GM21381 (cell line): Measurements from ENCODE around the gene IPO4.
"Not testable (repeated sequence)": the region's sequence is repeated elsewhere in the genome, so short reads cannot be mapped to it uniquely, and the experiment has no call there.

Experiments
- ATAC-seq: cut with Tn5 transposase; IDR thresholded peaks from one replicate; pipeline ENCODE4 v1.9.1; 2021; ENCODE audit warnings: mild to moderate bottlenecking, moderate library complexity; ENCODE audit not compliant: unreplicated experiment

The IPO4 gene

DNA sequence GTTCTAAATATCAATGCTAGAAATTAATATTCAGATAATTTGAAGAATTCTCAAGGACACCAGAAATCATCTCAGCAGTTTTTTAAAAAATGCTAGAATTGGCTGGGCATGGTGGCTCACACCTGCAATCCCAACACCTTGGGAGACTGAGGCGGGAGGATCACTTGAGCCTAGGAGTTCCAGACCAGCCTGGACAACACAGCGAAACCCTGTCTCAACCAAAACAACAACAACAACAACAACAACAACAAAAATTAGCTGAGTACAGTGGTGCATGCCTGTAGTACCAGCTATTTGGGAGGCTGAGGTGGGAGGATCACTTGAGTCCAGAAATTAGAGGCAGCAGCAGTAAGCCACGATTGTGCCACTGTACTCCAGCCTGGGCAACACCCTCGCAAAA, 30.5 kb upstream of the IPO4 start:
- no peak for ATAC-seq

- not testable (repeated sequence) for ATAC-seq
Measured at GRCh38 chr14:24216876-24217275, 28.3 kb upstream of the IPO4 start.

- no peak for ATAC-seq
Measured at GRCh38 chr14:24216345-24216699, 27.7 kb upstream of the IPO4 start.

GRCh38 chr14:24215495-24216344, 27.1 kb upstream of the IPO4 start, which contains the start of gene MDP1:
Gene MDP1 (minus strand): TSS chr14:24216066. CDS start chr14:24215955, 111 bp downstream.
- peak; percentile 60 for ATAC-seq

DNA sequence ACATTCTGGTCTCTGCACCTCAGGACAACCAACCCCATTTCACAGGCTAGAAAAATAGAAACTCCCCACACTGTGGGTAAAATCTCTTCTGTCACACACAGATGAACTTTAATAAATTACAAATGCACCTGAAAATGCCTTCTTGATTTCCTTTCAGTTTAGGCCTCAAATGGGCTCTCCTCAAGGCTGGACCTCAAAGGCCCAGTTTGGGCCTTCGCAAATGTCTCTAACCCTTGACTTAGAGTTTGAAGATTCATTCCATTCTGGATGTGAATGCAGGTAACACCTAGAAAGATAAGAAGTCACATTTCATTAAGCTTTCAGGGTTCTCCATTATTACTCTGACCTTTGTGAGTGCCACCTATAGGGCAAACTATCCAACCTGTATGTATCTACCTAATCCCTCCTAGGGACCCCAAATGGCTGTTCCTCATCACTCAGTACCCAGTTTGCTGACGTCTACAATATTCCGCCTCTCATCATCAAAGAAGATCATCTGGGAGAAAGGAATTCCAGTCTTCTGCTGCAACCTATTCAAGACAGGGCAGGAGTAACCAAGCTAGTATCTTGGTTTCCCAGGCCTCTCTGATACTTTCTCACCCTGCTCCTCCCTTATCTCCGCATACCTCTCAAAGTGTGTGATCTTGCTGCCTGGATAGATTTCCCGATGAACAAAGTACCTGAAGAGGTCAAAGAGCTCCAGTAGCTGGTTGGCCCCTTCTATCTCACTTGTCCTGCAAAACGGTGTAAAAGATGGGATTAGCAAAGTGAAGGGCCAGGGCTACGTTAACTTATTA, 25.4 kb upstream of the IPO4 start:
- no peak for ATAC-seq

GRCh38 chr14:24212924-24213865, 24.6 kb upstream of the IPO4 start, which contains the start of gene CHMP4A:
Gene CHMP4A (minus strand): TSS chr14:24213488. CDS start chr14:24213439, 49 bp downstream.
- peak; percentile 80 for ATAC-seq

GRCh38 chr14:24211311-24211710, 22.7 kb upstream of the IPO4 start:
- no peak for ATAC-seq

DNA sequence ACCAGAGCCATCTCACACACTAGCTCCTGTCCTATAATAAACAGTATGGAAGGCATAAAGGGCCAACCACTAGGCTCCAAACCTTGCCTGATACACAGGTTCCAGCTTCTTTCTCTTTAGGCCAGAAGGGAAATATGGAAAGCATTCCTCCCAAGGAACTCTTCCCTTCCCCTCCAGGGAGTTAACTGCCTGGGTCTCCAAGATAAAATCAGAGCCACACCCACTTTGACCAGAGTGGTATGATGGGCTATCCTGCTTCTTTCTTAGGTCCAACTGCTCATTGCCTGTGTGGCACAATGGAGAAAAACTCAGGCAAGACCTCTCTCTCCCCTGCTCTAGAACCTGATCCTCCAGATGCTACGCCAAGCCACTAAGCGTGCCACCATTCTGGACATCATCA, 19.0 kb upstream of the IPO4 start:
- ATAC-seq = no peak

GRCh38 chr14:24207104-24207551, 18.5 kb upstream of the IPO4 start:
- no peak for ATAC-seq

DNA sequence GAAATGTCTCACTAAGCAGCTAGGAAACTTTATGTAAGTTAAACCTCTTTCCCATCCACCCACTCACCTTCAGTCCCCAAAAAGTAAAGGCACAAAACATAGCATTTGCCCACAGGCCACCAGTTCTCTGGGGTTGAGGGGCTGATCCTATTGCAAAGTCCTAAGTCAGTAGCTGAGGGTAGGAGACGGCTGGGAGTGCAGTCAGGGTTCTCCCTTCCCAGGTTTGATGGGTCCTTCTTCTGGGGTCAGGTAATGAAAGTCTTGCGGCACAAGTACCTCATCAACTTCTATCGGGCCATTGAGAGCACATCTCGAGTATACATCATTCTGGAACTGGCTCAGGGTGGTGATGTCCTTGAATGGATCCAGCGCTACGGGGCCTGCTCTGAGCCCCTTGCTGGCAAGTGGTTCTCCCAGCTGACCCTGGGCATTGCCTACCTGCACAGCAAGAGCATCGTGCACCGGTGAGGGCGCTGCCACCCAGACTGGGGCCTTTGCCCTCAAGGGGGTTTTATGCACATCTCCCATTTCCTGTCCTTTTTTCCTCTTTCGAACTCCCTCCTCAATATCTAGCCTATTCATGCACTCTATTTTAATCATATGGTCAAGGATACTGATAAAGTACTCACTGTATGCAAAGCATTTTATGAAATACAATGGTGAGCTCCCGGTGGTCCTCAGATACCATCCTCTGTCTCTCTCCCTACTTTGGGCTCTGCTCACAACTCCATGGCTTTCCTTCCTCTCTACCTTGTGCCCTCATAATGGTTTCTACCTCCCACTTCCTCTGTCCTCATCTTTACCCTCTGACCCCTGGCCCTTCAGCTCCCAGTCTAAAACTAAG, 17.9 kb upstream of the IPO4 start:
- no peak for ATAC-seq

DNA sequence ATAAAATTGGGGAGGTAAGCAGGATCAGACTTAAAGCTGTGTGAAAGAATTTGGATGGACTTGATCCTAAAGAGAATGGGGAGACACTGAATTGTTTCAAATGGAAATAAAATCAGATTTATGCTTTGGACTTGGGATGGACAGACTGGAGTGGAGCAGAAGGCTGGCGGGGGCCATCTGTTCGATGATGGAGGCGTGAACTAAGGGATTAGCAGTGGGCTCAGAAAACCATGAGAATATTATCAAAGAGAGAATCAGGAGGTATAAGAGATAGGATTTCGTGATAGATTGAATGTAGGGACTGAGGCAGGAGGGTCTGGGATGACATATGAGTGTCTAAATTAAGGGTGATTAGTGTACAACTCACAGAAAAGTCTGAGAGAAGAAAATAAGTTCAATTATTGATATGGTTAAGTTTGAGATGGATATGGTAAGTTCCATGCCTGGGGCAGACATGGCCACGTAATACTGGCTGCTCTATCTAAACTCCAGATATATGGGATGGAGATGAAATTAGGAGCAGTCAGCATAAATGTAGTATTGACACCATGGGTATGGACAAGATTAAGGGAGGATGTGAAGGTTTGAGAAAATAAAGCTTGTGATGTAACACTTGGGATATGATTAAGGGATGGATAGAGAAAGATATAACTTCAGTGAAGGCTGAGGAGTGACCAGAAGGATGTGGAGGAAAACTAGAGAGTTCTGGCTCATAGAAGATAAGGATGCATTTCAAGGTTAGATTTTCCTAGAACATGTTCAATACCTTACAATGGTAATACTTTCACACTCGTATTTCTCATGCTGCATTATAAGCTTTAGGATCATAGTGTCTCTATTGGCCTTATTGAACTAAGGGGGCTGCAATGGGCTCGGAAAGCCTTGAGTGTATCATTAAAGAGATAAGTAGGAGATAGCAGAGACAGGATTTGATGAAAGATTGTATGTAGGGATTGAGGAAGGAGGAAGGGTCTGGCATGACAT, 15.8 kb upstream of the IPO4 start:
- ATAC-seq = no peak

DNA sequence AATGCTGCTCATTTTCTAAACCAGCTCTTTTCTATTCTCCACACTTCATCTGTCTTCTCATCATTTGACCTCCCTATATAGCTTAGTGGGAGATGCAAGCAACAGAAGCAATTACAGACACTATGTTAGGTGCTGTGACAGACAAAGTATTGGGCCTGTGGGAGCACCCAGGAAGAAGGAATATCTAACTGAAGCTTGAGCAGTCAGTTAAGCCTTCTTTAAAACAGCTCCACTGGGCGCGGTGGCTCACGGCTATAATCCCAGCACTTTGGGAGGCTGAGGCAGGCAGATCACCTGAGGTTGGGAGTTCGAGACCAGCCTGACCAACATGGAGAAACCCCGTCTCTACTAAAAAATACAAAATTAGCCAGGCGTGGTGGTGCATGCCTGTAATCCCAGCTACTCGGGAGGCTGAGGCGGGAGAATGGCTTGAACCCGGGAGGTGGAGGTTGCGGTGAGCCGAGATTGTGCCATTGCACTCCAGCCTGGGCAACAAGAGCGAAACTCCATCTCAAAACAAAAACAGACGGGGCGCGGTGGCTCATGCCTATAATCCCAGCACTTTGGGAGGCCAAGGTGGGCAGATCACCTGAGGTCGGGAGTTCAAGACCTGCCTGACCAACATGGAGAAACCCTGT, 14.8 kb upstream of the IPO4 start:
- ATAC-seq = not testable (repeated sequence)

DNA sequence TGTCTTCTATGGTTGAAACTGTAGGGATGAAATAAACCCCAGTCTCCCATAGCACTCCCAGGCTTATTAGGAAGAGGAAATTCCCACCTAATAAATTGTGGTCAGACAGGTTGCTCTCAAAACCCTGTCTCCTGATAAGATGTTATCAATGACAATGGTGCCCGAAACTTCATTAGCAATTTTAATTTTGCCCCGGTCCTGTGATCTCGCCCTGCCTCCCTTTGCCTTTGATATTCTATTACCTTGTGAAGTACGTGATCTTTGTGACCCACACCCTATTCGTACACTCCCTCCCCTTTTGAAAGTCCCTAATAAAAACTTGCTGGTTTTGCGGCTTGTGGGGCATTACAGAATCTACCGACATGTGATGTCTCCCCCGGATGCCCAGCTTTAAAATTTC, 13.9 kb upstream of the IPO4 start:
- ATAC-seq = not testable (repeated sequence)

GRCh38 chr14:24198814-24199524, 10.4 kb upstream of the IPO4 start:
- ATAC-seq = no peak

- ATAC-seq = no peak
Measured at GRCh38 chr14:24197056-24197450, 8.4 kb upstream of the IPO4 start.

- peak; percentile 19 for ATAC-seq
Measured at GRCh38 chr14:24196071-24197055, 7.7 kb upstream of the IPO4 start.
